Adrenal gland (tissue), 12 donors: ENCODE results near the gene SLC39A9. TPM values are rescaled to one million over a fixed set of nuclear protein-coding genes. Genes with fewer than 3 reads are reported as not detected.
"Not testable (repeated sequence)": the region's sequence is repeated elsewhere in the genome, so short reads cannot be mapped to it uniquely, and the experiment has no call there.

Experiments used
- DNase-seq, 7 donors: peaks; one replicate each; pipeline ENCODE4 v3.0.0-alpha.2; 2019 to 2020
- H3K27ac ChIP-seq, 5 donors: fragments of 200-600 bp; sonication (generic) in 4 of 5; 1 replicate in 3 of 5; 2 replicates in 2 of 5; pipeline versions ENCODE4 v1.5.1 to v1.8.0; 2016 to 2020; ENCODE audit warnings: mild to moderate bottlenecking in 1 of 5
- H3K27me3 ChIP-seq: fragments of 200-600 bp; 2 replicates; pipeline ENCODE4 v1.8.0; 2021
- H3K36me3 ChIP-seq, 2 donors: fragments of 200-600 bp; replicated peaks in 1 of 2; 1 replicate in 1 of 2; 2 replicates in 1 of 2; pipeline versions ENCODE4 v1.5.1 to v1.8.0; 2018 to 2022
- H3K4me1 ChIP-seq, 2 donors: fragments of 200-600 bp; replicated peaks in 1 of 2; 1 replicate in 1 of 2; 2 replicates in 1 of 2; pipeline versions ENCODE4 v1.5.1 to v1.8.0; 2018 to 2021
- H3K4me3 ChIP-seq, 4 donors: fragments of 200-600 bp; sonication (generic) in 3 of 4; one replicate each; pipeline ENCODE4 v1.5.1; 2016 to 2018
- H3K9me3 ChIP-seq, 3 donors: fragments of 200-600 bp; sonication (generic) in 1 of 3; replicated peaks in 1 of 3; 1 replicate in 2 of 3; 2 replicates in 1 of 3; pipeline versions ENCODE4 v1.5.1 to v1.8.0; 2016 to 2021
- CTCF ChIP-seq, 6 experiments: fragments of 450-650 bp in 4 of 6; fragments of 200-600 bp in 2 of 6; sonication (generic) in 1 of 6; IDR thresholded peaks; 1 replicate in 5 of 6; 2 replicates in 1 of 6; pipeline versions ENCODE4 v1.5.1 to v1.8.0; 2016 to 2021; ENCODE audit warnings: antibody characterized with exemption in 6 of 6, mild to moderate bottlenecking in 2 of 6, moderate library complexity in 1 of 6
- POLR2A ChIP-seq, 2 donors: fragments of 450-650 bp; IDR thresholded peaks; one replicate each; pipeline ENCODE4 v1.6.1; 2017; ENCODE audit warnings: antibody characterized with exemption in 2 of 2, mild to moderate bottlenecking in 2 of 2, moderate library complexity in 1 of 2
- WGBS, 4 donors: extraction: QIAGEN DNeasy Blood & Tissue Kit in 2 of 4; methylation state at CpG; one replicate each; pipeline versions ENCODE4 v1.1.5 to v1.1.7; 2013 to 2017; 5-methylcytosine and 5-hydroxymethylcytosine counted together
- intact Hi-C, 2 donors: fragments of 100-400 bp; cut with DNase I; formaldehyde crosslinking; loops; one replicate each; pipeline versions ENCODE4 v1.14.1 to v1.15.0; 2022 to 2023
- polyA plus RNA-seq, 3 donors: library from polyadenylated mRNA; stranded (reverse); fragments of 200-250 nt in 2 of 3; fragments of 350-450 nt in 1 of 3; fragmentation: Illumina TruSeq in 1 of 3; extraction: RNeasy Lipid Tissue Mini Kit (QIAGEN cat#74804) in 1 of 3; gene quantifications; one replicate each; pipeline ENCODE4 v1.2.3, GENCODE V29; 2013 to 2014
- total RNA-seq, 9 donors: library from RNA; depleted of rRNA in 4 of 9; stranded (reverse); fragments of >200 nt in 4 of 9; fragments of 120-200 nt in 1 of 9; fragmentation: NEBNext Ultra II Directional in 1 of 9; extraction: Animal tissue kit (Norgen Biotek cat#: 25700) in 1 of 9; gene quantifications; one replicate each; pipeline versions ENCODE4 v1.1.0 to v1.2.4, GENCODE V29; 2013 to 2023
- donor health status: healthy with polysubstance abuse.
- donor health status: Bipolar disorder and iron deficiency.
- donor health status: DM: yes; HTN: yes; CAD: no.
- donor health status: DM: no; HTN: no; CAD: no.
- donor health status: DM: no; HTN: no; CAD: no.
- donor health status: DM: yes; HTN: yes; CAD: no.

The SLC39A9 gene
- total and polyA plus RNA-seq, 12 donors = 17.7 to 130 (median 72.5) TPM

- WGBS, 4 donors = 74 to 87% (median 82%) methylated on average over 5 of the region's 5 CpGs
- Histone ChIP-seq H3K27me3 (no peaks in the 10 kb centered on the region), H3K27ac (no peak overlapping the region), H3K4me3 (no peak overlapping the region), H3K4me1 (no peaks in the 10 kb centered on the region), H3K36me3 (no peaks in the 10 kb centered on the region), H3K9me3 (no peaks in the 10 kb centered on the region)
- no peak for DNase-seq
- intact Hi-C loops = no loop called here
- no peak for TF ChIP-seq CTCF (IDR thresholded peaks at IDR 0.05)
- no peak for TF ChIP-seq POLR2A (IDR thresholded peaks at IDR 0.05)
Measured at GRCh38 chr14:69495341-69495921, 96.9 kb downstream of the SLC39A9 start.

GRCh38 chr14:69497866-69498265, 99.4 kb downstream of the SLC39A9 start:
- WGBS, 4 donors = 93 to 100% (median 95%) methylated on average over 4 of the region's 4 CpGs

GRCh38 chr14:69498286-69498685, 99.8 kb downstream of the SLC39A9 start:
- DNase-seq, intact Hi-C loops, H3K4me1 ChIP-seq, H3K36me3 ChIP-seq, H3K4me3 ChIP-seq, H3K27me3 ChIP-seq, H3K9me3 ChIP-seq, H3K27ac ChIP-seq: not testable (repeated sequence)
- WGBS, 4 donors = 88 to 95% (median 94%) methylated on average over 4 of the region's 4 CpGs

More at GRCh38 chr14:69497866-69498265, 99.4 kb downstream of the SLC39A9 start:
- H3K27me3 ChIP-seq, H3K27ac ChIP-seq, H3K4me3 ChIP-seq, H3K4me1 ChIP-seq, H3K36me3 ChIP-seq, intact Hi-C loops, H3K9me3 ChIP-seq, DNase-seq: not testable (repeated sequence)

- intact Hi-C loops = no loop called here
- TF ChIP-seq CTCF (IDR thresholded peaks at IDR 0.05) (no peak), POLR2A (IDR thresholded peaks at IDR 0.05) (no peak)
- WGBS, 4 donors = 82 to 94% (median 88%) methylated on average over 4 to 5 of the region's 5 CpGs
- no peaks in the 10 kb centered on the region for H3K9me3 ChIP-seq
- H3K27me3 ChIP-seq = no peaks in the 10 kb centered on the region
- H3K36me3 ChIP-seq = no peaks in the 10 kb centered on the region
- no peak overlapping the region for H3K27ac ChIP-seq
- no peak overlapping the region for H3K4me3 ChIP-seq
- peaks cover 0 to 7% of the 10 kb centered on the region in 2 donors for H3K4me1 ChIP-seq
- no peak for DNase-seq
Measured at GRCh38 chr14:69499436-69499835, 100.9 kb downstream of the SLC39A9 start.

- intact Hi-C loops = no loop called here
- Histone ChIP-seq H3K27ac (no peak overlapping the region), H3K4me1 (peaks cover 0 to 7% of the 10 kb centered on the region in 2 donors), H3K9me3 (no peaks in the 10 kb centered on the region), H3K27me3 (no peaks in the 10 kb centered on the region), H3K4me3 (no peak overlapping the region), H3K36me3 (no peaks in the 10 kb centered on the region)
- no peak for TF ChIP-seq CTCF (IDR thresholded peaks at IDR 0.05)
- no peak for TF ChIP-seq POLR2A (IDR thresholded peaks at IDR 0.05)
- 87 to 98% (median 90%) methylated on average over 5 of the region's 5 CpGs for WGBS, 4 donors
- no peak for DNase-seq
Measured at GRCh38 chr14:69500096-69500495, 101.6 kb downstream of the SLC39A9 start.
